Neural cell (in vitro differentiated cells): ENCODE results near the gene PDE11A. TPM values are rescaled to one million over a fixed set of nuclear protein-coding genes. Genes with fewer than 3 reads are reported as not detected.

Experiments
- H2AFZ ChIP-seq: fragments of 200-600, 300-800 bp; sonication (generic), shearing (Covaris generic); 2 replicates; pipeline ENCODE4 v1.6.0; 2014; ENCODE audit warnings: low read depth, mild to moderate bottlenecking, antibody characterized with exemption, low read length, moderate library complexity
- H3F3A ChIP-seq: fragments of 200-600 bp; shearing (Covaris generic); 2 replicates; pipeline ENCODE4 v1.6.1; 2016; ENCODE audit warnings: mild to moderate bottlenecking, moderate library complexity, mixed read lengths, antibody characterized with exemption, low read length; ENCODE audit not compliant: insufficient read depth, poor library complexity, severe bottlenecking
- H3K27ac ChIP-seq: fragments of 200-600, 300-800 bp; sonication (generic), shearing (Covaris generic); 2 replicates; pipeline ENCODE4 v1.5.1; 2014; ENCODE audit warnings: mild to moderate bottlenecking, low read length, moderate library complexity
- H3K27me3 ChIP-seq: fragments of 300-800, 200-600 bp; sonication (generic), shearing (Covaris generic); 2 replicates; pipeline ENCODE4 v1.6.0; 2014; ENCODE audit warnings: mild to moderate bottlenecking, low read depth, low read length, moderate library complexity; ENCODE audit not compliant: insufficient read depth
- H3K36me3 ChIP-seq: fragments of 300-800, 200-600 bp; sonication (generic), shearing (Covaris generic); 2 replicates; pipeline ENCODE4 v1.5.1; 2014; ENCODE audit warnings: mild to moderate bottlenecking, antibody characterized with exemption, low read length, moderate library complexity; ENCODE audit not compliant: insufficient read depth
- H3K4me2 ChIP-seq: fragments of 300-800, 200-600 bp; sonication (generic), shearing (Covaris generic); 2 replicates; pipeline ENCODE4 v1.6.0; 2014; ENCODE audit warnings: mild to moderate bottlenecking, low read length
- H3K4me3 ChIP-seq: fragments of 300-800, 200-600 bp; sonication (generic), shearing (Covaris generic); 2 replicates; pipeline ENCODE4 v1.5.1; 2014; ENCODE audit warnings: mild to moderate bottlenecking, low read length, moderate library complexity
- H3K79me2 ChIP-seq: fragments of 200-600 bp; shearing (Covaris generic); replicated peaks from 2 replicates; pipeline ENCODE4 v1.6.0; 2014; ENCODE audit warnings: mild to moderate bottlenecking, low read length, moderate library complexity; ENCODE audit not compliant: insufficient read depth
- H3K9ac ChIP-seq: fragments of 300-800, 200-600 bp; sonication (generic), shearing (Covaris generic); 2 replicates; pipeline ENCODE4 v1.6.1; 2016; ENCODE audit warnings: mild to moderate bottlenecking, low read length, mixed read lengths
- H3K9me2 ChIP-seq: fragments of 200-600 bp; shearing (Covaris generic); 2 replicates; pipeline ENCODE4 v1.6.1; 2016; ENCODE audit warnings: mild to moderate bottlenecking, low read length, mixed read lengths; ENCODE audit not compliant: insufficient read depth
- H3K9me3 ChIP-seq: fragments of 200-600, 300-800 bp; sonication (generic), shearing (Covaris generic); 2 replicates; pipeline ENCODE4 v1.6.1; 2016; ENCODE audit warnings: mild to moderate bottlenecking, mixed run types, low read length, moderate library complexity, mixed read lengths
- H4K20me1 ChIP-seq: fragments of 200-600 bp; shearing (Covaris generic); 2 replicates; pipeline ENCODE4 v1.6.1; 2016; ENCODE audit warnings: mild to moderate bottlenecking, mixed run types; ENCODE audit not compliant: insufficient read depth
- CTCF ChIP-seq: fragments of 450-650 bp; IDR thresholded peaks from 2 replicates; pipeline ENCODE4 v1.5.1; 2014; ENCODE audit warnings: antibody characterized with exemption, mild to moderate bottlenecking, moderate library complexity; ENCODE audit not compliant: poor library complexity, severe bottlenecking
- EP300 ChIP-seq: fragments of 450-650 bp; conservative IDR thresholded peaks from 2 replicates; pipeline ENCODE4 v1.6.1; 2014; ENCODE audit warnings: antibody characterized with exemption, mild to moderate bottlenecking, moderate library complexity; ENCODE audit not compliant: poor library complexity, severe bottlenecking
- EZH2 ChIP-seq: fragments of 200-600, 300-800 bp; shearing (Covaris generic), sonication (generic); IDR thresholded peaks from 2 replicates; pipeline ENCODE4 v1.6.1; 2014; ENCODE audit warnings: antibody characterized with exemption, low read length, borderline replicate concordance, mild to moderate bottlenecking; ENCODE audit not compliant: insufficient read depth, poor library complexity, severe bottlenecking
- MXI1 ChIP-seq: fragments of 450-650 bp; conservative IDR thresholded peaks from 2 replicates; pipeline ENCODE4 v1.6.1; 2014; ENCODE audit warnings: antibody characterized with exemption, mild to moderate bottlenecking; ENCODE audit not compliant: poor library complexity, severe bottlenecking
- POLR2AphosphoS5 ChIP-seq: IDR thresholded peaks from 2 replicates; pipeline ENCODE4 v1.6.1; 2012
- RAD21 ChIP-seq: fragments of 450-650 bp; conservative IDR thresholded peaks from 2 replicates; pipeline ENCODE4 v1.6.1; 2014; ENCODE audit warnings: antibody characterized with exemption, mild to moderate bottlenecking, moderate library complexity
- SMC3 ChIP-seq: fragments of 450-650 bp; conservative IDR thresholded peaks from 2 replicates; pipeline ENCODE4 v1.6.1; 2014; ENCODE audit warnings: antibody characterized with exemption, mild to moderate bottlenecking, moderate library complexity; ENCODE audit not compliant: poor library complexity
- TAF1 ChIP-seq: IDR thresholded peaks from 2 replicates; pipeline ENCODE4 v1.6.1; 2012; ENCODE audit warnings: low read depth
- polyA plus RNA-seq: library from polyadenylated mRNA; depleted of rRNA; stranded (reverse); fragments of >200 nt; gene quantifications from 2 replicates; pipeline ENCODE4 v1.2.3, GENCODE V29; 2014
- TF ChIP-seq, protein P1 (sequence below): IDR thresholded peaks from 2 replicates; pipeline ENCODE4 v1.6.1; 2012; ENCODE audit warnings: borderline replicate concordance

Gene PDE11A
- polyA plus RNA-seq, 1 donor from 2014 or later, result 0.89 TPM

- no peaks in the 10 kb centered on the region for H3K79me2 ChIP-seq
- H3K4me2 ChIP-seq, result no peak overlapping the region
- H3K9me2 ChIP-seq, result no peaks in the 10 kb centered on the region
- H3K27ac ChIP-seq, result no peak overlapping the region
- no peak for TF ChIP-seq POLR2AphosphoS5
- no peak for TF ChIP-seq TAF1
- no peak for TF ChIP-seq EP300
- TF ChIP-seq SMC3, result no peak
- TF ChIP-seq, protein P1, sequence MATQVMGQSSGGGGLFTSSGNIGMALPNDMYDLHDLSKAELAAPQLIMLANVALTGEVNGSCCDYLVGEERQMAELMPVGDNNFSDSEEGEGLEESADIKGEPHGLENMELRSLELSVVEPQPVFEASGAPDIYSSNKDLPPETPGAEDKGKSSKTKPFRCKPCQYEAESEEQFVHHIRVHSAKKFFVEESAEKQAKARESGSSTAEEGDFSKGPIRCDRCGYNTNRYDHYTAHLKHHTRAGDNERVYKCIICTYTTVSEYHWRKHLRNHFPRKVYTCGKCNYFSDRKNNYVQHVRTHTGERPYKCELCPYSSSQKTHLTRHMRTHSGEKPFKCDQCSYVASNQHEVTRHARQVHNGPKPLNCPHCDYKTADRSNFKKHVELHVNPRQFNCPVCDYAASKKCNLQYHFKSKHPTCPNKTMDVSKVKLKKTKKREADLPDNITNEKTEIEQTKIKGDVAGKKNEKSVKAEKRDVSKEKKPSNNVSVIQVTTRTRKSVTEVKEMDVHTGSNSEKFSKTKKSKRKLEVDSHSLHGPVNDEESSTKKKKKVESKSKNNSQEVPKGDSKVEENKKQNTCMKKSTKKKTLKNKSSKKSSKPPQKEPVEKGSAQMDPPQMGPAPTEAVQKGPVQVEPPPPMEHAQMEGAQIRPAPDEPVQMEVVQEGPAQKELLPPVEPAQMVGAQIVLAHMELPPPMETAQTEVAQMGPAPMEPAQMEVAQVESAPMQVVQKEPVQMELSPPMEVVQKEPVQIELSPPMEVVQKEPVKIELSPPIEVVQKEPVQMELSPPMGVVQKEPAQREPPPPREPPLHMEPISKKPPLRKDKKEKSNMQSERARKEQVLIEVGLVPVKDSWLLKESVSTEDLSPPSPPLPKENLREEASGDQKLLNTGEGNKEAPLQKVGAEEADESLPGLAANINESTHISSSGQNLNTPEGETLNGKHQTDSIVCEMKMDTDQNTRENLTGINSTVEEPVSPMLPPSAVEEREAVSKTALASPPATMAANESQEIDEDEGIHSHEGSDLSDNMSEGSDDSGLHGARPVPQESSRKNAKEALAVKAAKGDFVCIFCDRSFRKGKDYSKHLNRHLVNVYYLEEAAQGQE, result no peak
- TF ChIP-seq CTCF, result no peak
- no peak for TF ChIP-seq EZH2
- TF ChIP-seq MXI1, result no peak
- TF ChIP-seq RAD21, result no peak
- H3K27me3 ChIP-seq, result no peaks in the 10 kb centered on the region
- H3K36me3 ChIP-seq, result no peaks in the 10 kb centered on the region
- no peak overlapping the region for H3K4me3 ChIP-seq
- no peaks in the 10 kb centered on the region for H4K20me1 ChIP-seq
- H2AFZ ChIP-seq, result no peak overlapping the region
- H3K9me3 ChIP-seq, result no peaks in the 10 kb centered on the region
- H3F3A ChIP-seq, result no peaks in the 10 kb centered on the region
- H3K9ac ChIP-seq, result no peak overlapping the region
Measured at GRCh38 chr2:177806025-177806424, 266.6 kb downstream of the PDE11A start.

DNA sequence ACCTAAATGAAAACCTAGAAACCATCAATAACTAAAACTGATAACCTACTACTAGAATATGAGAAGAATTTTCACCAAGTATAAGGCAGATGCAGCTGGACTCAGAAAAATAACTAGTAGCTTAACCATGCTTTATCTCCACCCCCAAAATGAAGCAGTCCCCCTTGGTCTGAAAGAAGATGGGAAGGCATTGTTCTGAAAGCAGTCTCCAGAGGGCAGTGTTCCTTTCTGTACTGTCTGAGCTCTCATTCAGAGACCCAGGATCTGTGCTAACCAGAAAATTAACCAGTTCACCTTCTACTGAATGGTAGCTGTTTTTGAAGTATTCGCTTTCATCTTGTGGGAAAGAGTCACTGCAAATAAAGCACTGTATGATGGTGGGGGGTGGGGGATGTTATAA, 273.0 kb downstream of the PDE11A start:
- H3K9ac ChIP-seq, result no peak overlapping the region
- no peak overlapping the region for H3K27ac ChIP-seq
- TF ChIP-seq CTCF, result peak; percentile 56
- TF ChIP-seq MXI1, result no peak
- peak; percentile 53 for TF ChIP-seq RAD21
- TF ChIP-seq SMC3, result peak; percentile 42
- no peak for TF ChIP-seq EZH2
- H3K4me2 ChIP-seq, result no peak overlapping the region
- H3K36me3 ChIP-seq, result no peaks in the 10 kb centered on the region
- H3K9me2 ChIP-seq, result no peaks in the 10 kb centered on the region
- H3K27me3 ChIP-seq, result no peaks in the 10 kb centered on the region
- H3K9me3 ChIP-seq, result no peaks in the 10 kb centered on the region
- no peaks in the 10 kb centered on the region for H3F3A ChIP-seq
- H4K20me1 ChIP-seq, result no peaks in the 10 kb centered on the region
- H2AFZ ChIP-seq, result no peak overlapping the region
- no peaks in the 10 kb centered on the region for H3K79me2 ChIP-seq
- no peak overlapping the region for H3K4me3 ChIP-seq
